ENCODE results near the gene PLXNA4. TPM values are rescaled to one million over a fixed set of nuclear protein-coding genes. Genes with fewer than 3 reads are reported as not detected.
A peak's percentile ranks its signal among the peaks of the same experiment; 100 is the strongest.

PLXNA4 gene
- total and polyA plus RNA-seq, 5 donors: 5.7 to 19.3 (median 16.0) TPM

DNA sequence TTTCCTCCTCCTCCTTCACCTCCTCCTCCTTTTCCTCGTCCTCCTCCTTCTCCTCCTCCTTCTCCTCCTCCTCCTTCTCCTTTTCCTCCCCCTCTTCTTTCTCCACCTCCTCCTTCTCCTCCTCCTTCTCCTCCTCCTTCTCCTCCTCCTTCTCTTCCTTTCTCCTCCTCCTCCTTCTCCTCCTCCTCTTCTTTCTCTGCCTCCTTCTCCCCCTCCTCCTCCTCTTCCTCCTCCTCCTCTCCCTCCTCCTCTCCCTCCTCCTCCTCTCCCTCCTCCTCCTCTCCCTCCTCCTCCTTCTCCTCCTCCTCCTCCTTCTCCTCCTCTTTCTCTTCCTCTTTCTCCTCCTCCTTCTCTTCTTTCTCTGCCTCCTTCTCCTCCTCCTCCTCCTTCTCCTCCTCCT lies 13.6 kb downstream of the PLXNA4 start:
- no peak for ATAC-seq
- H3K4me1 ChIP-seq (ENCODE audit: control insufficient read depth, insufficient read depth, low read length): no peaks in the 10 kb centered on the region
- no peak for DNase-seq
- no peak overlapping the region for H3K27ac ChIP-seq (ENCODE audit: low read length)
- intact Hi-C loops (cut with DNase I): no loop called here
- no peaks in the 10 kb centered on the region for H3K27me3 ChIP-seq (ENCODE audit: control insufficient read depth, insufficient read depth)
- H3K4me3 ChIP-seq (ENCODE audit: low read length): no peak overlapping the region
- no peaks in the 10 kb centered on the region for H3K9me3 ChIP-seq (ENCODE audit: control insufficient read depth, low read length)
- WGBS: 81% methylated on average over 1 of the region's 1 CpG

DNA sequence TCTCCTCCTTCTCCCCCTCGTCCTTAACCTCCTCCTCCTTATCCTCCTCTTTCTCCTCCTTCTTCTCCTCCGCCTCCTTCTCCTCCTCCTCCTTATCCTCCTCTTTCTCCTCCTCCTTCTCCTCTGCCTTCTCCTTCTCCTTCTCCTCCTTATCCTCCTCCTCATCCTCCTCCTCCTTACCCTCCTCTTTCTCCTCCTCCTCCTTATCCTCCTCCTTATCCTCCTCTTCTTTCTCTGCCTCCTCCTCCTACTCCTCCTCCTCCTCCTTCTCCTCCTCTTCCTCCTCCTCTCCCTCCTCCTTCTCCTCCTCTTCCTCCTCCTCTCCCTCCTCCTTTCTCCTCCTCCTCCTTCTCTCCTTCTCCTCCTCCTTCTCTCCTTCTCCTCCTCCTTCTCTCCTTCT lies 14.5 kb downstream of the PLXNA4 start:
- DNase-seq (no peak), ATAC-seq (no peak)
- no peak overlapping the region for H3K27ac ChIP-seq (ENCODE audit: low read length)
- H3K4me1 ChIP-seq (ENCODE audit: control insufficient read depth, insufficient read depth, low read length): no peaks in the 10 kb centered on the region
- H3K9me3 ChIP-seq (ENCODE audit: control insufficient read depth, low read length): no peaks in the 10 kb centered on the region
- 83% methylated on average over 2 of the region's 2 CpGs for WGBS
- intact Hi-C loops (cut with DNase I): no loop called here
- H3K4me3 ChIP-seq (ENCODE audit: low read length): no peak overlapping the region
- no peaks in the 10 kb centered on the region for H3K27me3 ChIP-seq (ENCODE audit: control insufficient read depth, insufficient read depth)

DNA sequence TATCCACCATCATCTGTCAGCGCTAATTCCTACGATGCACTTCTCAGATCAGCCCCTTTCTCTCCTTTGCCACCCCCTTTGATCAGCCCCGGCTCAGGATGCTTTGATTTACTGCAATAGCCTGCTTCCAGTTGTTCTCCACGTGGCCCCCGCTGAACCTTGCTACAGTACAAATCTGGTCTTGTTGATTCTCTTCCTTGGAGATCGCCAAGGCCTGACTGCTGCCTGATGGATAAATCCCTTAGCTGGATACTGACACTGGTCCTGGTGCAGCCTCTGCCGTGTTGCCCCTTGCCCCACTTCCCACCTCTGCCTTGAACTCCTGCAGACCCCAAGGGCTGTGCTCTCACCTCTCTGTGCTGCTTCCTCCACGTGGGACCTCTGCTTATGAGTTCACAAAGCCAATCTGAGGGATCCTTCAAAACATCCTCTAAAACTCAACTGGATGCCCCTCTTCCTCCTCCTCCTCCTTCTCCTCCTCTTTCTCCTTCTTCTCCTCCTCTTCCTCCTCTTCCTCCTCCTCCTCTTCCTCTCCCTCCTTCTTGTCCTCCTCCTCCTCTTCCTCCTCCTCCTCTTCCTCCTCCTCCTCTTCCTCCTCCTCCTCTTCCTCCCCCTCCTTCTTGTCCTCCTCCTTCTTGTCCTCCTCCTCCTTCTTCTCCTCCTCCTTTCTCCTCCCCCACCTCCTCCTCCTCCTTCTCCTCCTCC lies 15.3 kb downstream of the PLXNA4 start:
- no peak for DNase-seq
- Histone ChIP-seq H3K9me3 (ENCODE audit: control insufficient read depth, low read length) (no peaks in the 10 kb centered on the region), H3K4me1 (ENCODE audit: control insufficient read depth, insufficient read depth, low read length) (no peaks in the 10 kb centered on the region), H3K4me3 (ENCODE audit: low read length) (no peak overlapping the region), H3K27me3 (ENCODE audit: control insufficient read depth, insufficient read depth) (no peaks in the 10 kb centered on the region), H3K27ac (ENCODE audit: low read length) (no peak overlapping the region)
- intact Hi-C loops (cut with DNase I): no loop called here
- WGBS: 86% methylated on average over 8 of the region's 8 CpGs
- ATAC-seq: no peak

DNA sequence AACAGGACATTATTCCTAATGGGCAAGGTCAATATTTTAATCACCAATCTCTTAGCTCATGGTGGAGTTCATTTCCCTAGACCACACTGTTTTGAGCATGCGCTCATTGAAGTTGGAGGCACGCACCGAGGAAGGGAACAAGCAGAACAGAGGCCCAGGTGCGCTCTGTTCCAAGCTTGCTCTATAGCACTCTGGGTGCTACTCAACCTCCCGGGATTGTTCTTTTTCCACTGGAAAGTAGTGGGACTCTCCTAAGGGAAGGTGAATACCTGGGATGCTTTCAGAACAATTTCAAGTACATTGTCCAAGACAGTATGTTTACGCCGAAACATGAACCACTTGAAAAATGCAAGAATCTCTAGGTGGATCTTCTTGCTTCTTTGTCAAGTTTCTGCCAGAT lies 16.2 kb downstream of the PLXNA4 start:
- 97% methylated on average over 7 of the region's 7 CpGs for WGBS
- intact Hi-C loops (cut with DNase I): no loop called here
- DNase-seq (no peak), ATAC-seq (no peak)
- Histone ChIP-seq H3K9me3 (ENCODE audit: control insufficient read depth, low read length) (no peaks in the 10 kb centered on the region), H3K4me1 (ENCODE audit: control insufficient read depth, insufficient read depth, low read length) (no peaks in the 10 kb centered on the region), H3K4me3 (ENCODE audit: low read length) (no peak overlapping the region), H3K27me3 (ENCODE audit: control insufficient read depth, insufficient read depth) (no peaks in the 10 kb centered on the region), H3K27ac (ENCODE audit: low read length) (no peak overlapping the region)

DNA sequence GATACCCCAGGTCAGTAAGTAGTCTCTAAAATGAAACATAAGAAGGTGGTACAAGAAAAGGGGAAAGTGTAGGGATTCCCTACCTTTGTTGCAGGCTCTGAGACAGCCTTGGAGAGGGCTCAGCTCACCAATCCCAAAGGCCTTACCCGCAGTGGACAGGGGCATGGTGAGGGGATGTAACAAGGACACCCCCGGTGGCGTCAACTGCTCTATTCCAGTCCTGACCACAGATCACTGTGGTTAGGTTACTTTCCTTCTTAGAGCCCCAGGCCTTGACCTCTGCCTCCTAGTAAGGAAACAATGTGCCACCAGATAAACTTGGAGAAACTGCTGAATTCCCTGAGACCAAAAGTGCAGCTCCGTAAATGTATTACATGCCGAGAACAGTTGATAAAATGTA lies 17.5 kb downstream of the PLXNA4 start:
- Histone ChIP-seq H3K9me3 (ENCODE audit: control insufficient read depth, low read length) (no peaks in the 10 kb centered on the region), H3K27me3 (ENCODE audit: control insufficient read depth, insufficient read depth) (no peaks in the 10 kb centered on the region), H3K4me1 (ENCODE audit: control insufficient read depth, insufficient read depth, low read length) (no peaks in the 10 kb centered on the region), H3K4me3 (ENCODE audit: low read length) (no peak overlapping the region), H3K27ac (ENCODE audit: low read length) (no peak overlapping the region)
- no peak for DNase-seq
- ATAC-seq: no peak
- WGBS: 78% methylated on average over 5 of the region's 5 CpGs
- intact Hi-C loops (cut with DNase I): no loop called here

DNA sequence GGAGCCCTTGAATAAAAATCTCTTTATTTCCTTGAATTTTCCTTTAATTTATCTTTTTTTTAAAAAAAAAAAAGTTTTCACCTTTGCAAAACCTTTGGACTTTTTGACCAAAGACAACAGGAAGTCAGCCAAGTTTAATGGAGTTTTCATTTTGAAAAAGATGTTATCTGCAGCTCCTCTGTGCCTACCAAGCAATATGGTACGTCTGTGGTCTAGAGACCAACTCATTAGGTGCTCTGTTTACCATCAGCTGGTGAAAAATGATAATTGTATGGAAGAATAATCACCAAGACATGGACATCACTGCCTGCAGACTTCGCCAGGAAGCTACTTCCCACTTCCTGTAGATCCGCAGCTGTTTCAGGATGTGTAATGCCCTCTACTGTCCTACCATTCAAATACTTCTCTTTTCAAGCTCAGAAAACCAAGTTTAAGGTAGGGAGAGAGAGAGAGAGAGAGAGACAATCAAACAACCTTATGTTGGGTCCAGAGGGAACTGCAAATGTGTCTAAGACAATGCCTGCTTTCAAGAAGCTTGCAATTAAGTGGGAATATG lies 18.7 kb downstream of the PLXNA4 start:
- no peaks in the 10 kb centered on the region for H3K9me3 ChIP-seq (ENCODE audit: control insufficient read depth, low read length)
- H3K27me3 ChIP-seq (ENCODE audit: control insufficient read depth, insufficient read depth): no peaks in the 10 kb centered on the region
- no peaks in the 10 kb centered on the region for H3K4me1 ChIP-seq (ENCODE audit: control insufficient read depth, insufficient read depth, low read length)
- 64% methylated on average over 3 of the region's 3 CpGs for WGBS
- H3K4me3 ChIP-seq (ENCODE audit: low read length): no peak overlapping the region
- no peak for DNase-seq
- ATAC-seq: no peak
- intact Hi-C loops (cut with DNase I): no loop called here
- no peak overlapping the region for H3K27ac ChIP-seq (ENCODE audit: low read length)

DNA sequence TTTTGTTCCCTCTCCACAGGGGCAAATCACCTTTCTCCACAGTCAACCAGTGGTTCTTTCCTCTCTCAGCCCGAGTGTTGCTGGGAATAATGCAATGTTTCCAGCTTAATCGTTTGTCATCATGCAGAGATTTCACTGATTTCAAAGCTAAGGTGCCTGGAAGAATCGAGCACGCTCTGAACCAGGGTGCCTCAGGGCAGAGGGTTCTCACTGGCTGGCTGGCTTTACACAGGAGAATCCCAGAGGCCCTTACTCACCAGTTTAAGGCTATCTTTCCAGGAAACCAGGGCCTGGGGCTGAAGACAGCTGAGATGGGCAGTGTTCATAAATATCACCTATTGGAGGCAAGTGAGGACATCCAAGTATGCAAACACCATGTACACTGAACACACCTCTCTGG lies 21.8 kb downstream of the PLXNA4 start:
- peaks cover 4% of the 10 kb centered on the region for H3K9me3 ChIP-seq (ENCODE audit: control insufficient read depth, low read length)
- no peaks in the 10 kb centered on the region for H3K27me3 ChIP-seq (ENCODE audit: control insufficient read depth, insufficient read depth)
- DNase-seq (no peak), ATAC-seq (no peak)
- H3K4me1 ChIP-seq (ENCODE audit: control insufficient read depth, insufficient read depth, low read length): no peaks in the 10 kb centered on the region
- H3K4me3 ChIP-seq (ENCODE audit: low read length): no peak overlapping the region
- no peak overlapping the region for H3K27ac ChIP-seq (ENCODE audit: low read length)
- intact Hi-C loops (cut with DNase I): no loop called here
- 82% methylated on average over 4 of the region's 4 CpGs for WGBS

DNA sequence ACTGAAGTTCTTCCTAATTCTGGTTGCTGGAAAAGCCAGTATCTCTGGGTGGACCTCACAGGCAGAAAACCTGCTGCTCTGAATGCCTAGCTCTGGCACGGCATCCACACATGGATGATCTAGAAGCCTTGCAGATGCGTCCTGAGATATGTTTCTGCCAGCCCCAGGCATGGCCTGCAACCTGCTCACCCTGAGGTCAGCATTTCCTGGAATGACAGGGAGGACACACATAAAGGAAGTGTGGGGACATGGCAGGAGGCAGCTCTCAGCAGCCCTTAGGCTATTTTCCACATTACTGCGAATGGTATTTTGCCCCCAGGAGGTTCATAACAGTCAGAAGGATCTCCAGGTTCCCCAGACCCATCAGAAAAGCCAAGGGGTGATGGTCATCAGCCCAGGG lies 23.2 kb downstream of the PLXNA4 start:
- WGBS: 79% methylated on average over 3 of the region's 3 CpGs
- intact Hi-C loops (cut with DNase I): no loop called here
- Histone ChIP-seq H3K9me3 (ENCODE audit: control insufficient read depth, low read length) (peaks cover 4% of the 10 kb centered on the region), H3K27me3 (ENCODE audit: control insufficient read depth, insufficient read depth) (no peaks in the 10 kb centered on the region), H3K4me3 (ENCODE audit: low read length) (no peak overlapping the region), H3K27ac (ENCODE audit: low read length) (no peak overlapping the region), H3K4me1 (ENCODE audit: control insufficient read depth, insufficient read depth, low read length) (no peaks in the 10 kb centered on the region)
- DNase-seq (no peak), ATAC-seq (no peak)

DNA sequence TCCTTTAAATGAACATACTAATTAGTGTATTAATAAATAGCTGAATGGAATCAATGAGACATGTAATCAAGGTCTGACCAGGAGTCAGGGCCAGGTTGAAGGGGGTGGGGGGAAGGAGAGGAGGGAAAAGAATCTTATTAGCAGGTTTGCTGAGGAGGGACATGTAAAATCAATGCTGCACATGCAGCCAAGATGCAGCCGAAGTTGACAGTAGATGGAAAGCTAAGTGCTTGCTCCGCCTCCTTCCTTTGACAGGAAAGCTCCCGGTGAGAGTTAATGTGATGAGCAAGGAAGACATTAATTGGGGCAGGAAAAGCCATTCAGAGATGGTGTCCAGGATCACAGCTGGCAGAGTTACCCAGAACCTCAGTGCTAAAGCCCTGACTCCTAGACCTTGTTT lies 24.4 kb downstream of the PLXNA4 start:
- no peak overlapping the region for H3K27ac ChIP-seq (ENCODE audit: low read length)
- H3K4me1 ChIP-seq (ENCODE audit: control insufficient read depth, insufficient read depth, low read length): no peaks in the 10 kb centered on the region
- 64% methylated on average over 3 of the region's 3 CpGs for WGBS
- intact Hi-C loops (cut with DNase I): no loop called here
- no peaks in the 10 kb centered on the region for H3K27me3 ChIP-seq (ENCODE audit: control insufficient read depth, insufficient read depth)
- no peak for ATAC-seq
- no peak overlapping the region for H3K4me3 ChIP-seq (ENCODE audit: low read length)
- H3K9me3 ChIP-seq (ENCODE audit: control insufficient read depth, low read length): peaks cover 4% of the 10 kb centered on the region
- DNase-seq: no peak

DNA sequence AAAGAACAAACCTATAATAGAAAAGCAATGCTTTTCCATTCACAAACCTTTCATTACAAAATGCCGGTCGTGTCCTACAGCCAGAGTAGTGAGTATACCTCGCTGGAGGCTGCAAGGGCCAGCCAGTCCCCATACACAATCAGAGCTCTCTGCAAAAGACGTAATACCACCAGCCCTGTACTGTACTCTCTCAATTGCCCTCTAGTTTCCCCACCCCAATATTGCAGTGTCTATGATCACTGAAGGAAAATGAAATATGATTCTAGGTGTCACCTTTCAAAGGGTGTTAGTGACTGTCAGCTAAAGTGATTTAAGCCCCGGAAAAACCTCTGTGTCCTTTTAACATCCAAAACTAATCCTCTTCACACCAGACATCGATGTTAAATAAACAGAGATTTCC lies 24.8 kb downstream of the PLXNA4 start:
- Histone ChIP-seq H3K27ac (ENCODE audit: low read length) (no peak overlapping the region), H3K4me1 (ENCODE audit: control insufficient read depth, insufficient read depth, low read length) (no peaks in the 10 kb centered on the region), H3K27me3 (ENCODE audit: control insufficient read depth, insufficient read depth) (no peaks in the 10 kb centered on the region), H3K9me3 (ENCODE audit: control insufficient read depth, low read length) (peaks cover 4% of the 10 kb centered on the region), H3K4me3 (ENCODE audit: low read length) (no peak overlapping the region)
- intact Hi-C loops (cut with DNase I): no loop called here
- DNase-seq (no peak), ATAC-seq (no peak)
- 91% methylated on average over 6 of the region's 6 CpGs for WGBS

DNA sequence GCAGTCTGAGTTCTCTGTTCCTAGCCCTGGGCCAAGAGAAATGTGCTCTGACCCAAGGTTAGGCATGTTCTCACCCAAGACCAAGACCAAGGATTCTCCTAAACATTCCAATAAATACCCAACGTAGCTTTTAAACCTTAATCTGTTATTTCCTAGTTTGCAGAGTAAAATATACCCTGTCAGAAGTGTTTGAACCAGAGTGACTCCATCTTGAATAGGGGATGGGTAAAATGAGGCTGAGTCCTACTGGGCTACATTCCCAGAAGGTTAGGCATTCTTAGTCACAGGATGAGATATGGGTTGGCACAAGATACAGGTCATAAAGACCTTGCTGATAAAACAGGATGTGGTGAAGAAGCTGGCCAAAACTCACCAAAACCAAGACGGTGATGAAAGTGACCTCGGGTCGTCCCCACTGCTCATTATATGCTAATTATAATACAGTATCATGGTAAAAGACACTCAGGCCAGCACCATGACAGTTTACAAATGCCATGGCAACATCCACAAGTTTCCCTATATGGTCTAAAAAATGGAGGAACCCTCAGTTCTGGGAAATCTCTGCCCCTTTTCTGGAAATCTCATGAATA lies 27.7 kb downstream of the PLXNA4 start:
- H3K4me1 ChIP-seq (ENCODE audit: control insufficient read depth, insufficient read depth, low read length): no peaks in the 10 kb centered on the region
- ATAC-seq: peak in 1 of 2 donors; percentile 21
- H3K27ac ChIP-seq (ENCODE audit: low read length): no peak overlapping the region
- no peak for DNase-seq
- WGBS: 49% methylated on average over 4 of the region's 4 CpGs
- H3K9me3 ChIP-seq (ENCODE audit: control insufficient read depth, low read length): peaks cover 4% of the 10 kb centered on the region
- intact Hi-C loops (cut with DNase I): no loop called here
- no peaks in the 10 kb centered on the region for H3K27me3 ChIP-seq (ENCODE audit: control insufficient read depth, insufficient read depth)
- no peak overlapping the region for H3K4me3 ChIP-seq (ENCODE audit: low read length)
